GM21825 (cell line): ENCODE data around the gene NLGN4Y.

Experiments
- ATAC-seq: cut with Tn5 transposase; IDR thresholded peaks from one replicate; pipeline ENCODE4 v1.9.1; 2021; ENCODE audit warnings: mild to moderate bottlenecking, moderate library complexity; ENCODE audit not compliant: unreplicated experiment

Gene NLGN4Y

GRCh38 chrY:14524272-14525231 lies at the start of gene NLGN4Y:
Gene NLGN4Y (plus strand): TSS chrY:14524529. CDS start chrY:14622120, 97,591 bp downstream.
- no peak for ATAC-seq

GRCh38 chrY:14485935-14486334 lies 38.4 kb upstream of the NLGN4Y start:
- ATAC-seq, result no peak

GRCh38 chrY:14490226-14490625 lies 34.1 kb upstream of the NLGN4Y start:
- ATAC-seq, result no peak

GRCh38 chrY:14498071-14498470 lies 26.3 kb upstream of the NLGN4Y start:
- no peak for ATAC-seq

- ATAC-seq, result no peak
Measured at GRCh38 chrY:14504592-14504991, 19.7 kb upstream of the NLGN4Y start.

- ATAC-seq, result no peak
Measured at GRCh38 chrY:14522379-14522950, 1.9 kb upstream of the NLGN4Y start.

GRCh38 chrY:14523491-14524271 lies 648 bp upstream of the NLGN4Y start:
- no peak for ATAC-seq

GRCh38 chrY:14525315-14525714 lies 986 bp downstream of the NLGN4Y start:
- ATAC-seq, result no peak

- ATAC-seq, result no peak
Measured at GRCh38 chrY:14528361-14528760, 4.0 kb downstream of the NLGN4Y start.

GRCh38 chrY:14536703-14537102 lies 12.4 kb downstream of the NLGN4Y start:
- no peak for ATAC-seq

- no peak for ATAC-seq
Measured at GRCh38 chrY:14543506-14543905, 19.2 kb downstream of the NLGN4Y start.

- ATAC-seq, result no peak
Measured at GRCh38 chrY:14581294-14581693, 57.0 kb downstream of the NLGN4Y start.

- no peak for ATAC-seq
Measured at GRCh38 chrY:14586725-14587124, 62.4 kb downstream of the NLGN4Y start.

GRCh38 chrY:14601372-14601771 lies 77.0 kb downstream of the NLGN4Y start:
- ATAC-seq, result no peak

GRCh38 chrY:14617625-14618024 lies 93.3 kb downstream of the NLGN4Y start:
- no peak for ATAC-seq

- no peak for ATAC-seq
Measured at GRCh38 chrY:14618513-14618912, 94.2 kb downstream of the NLGN4Y start.

GRCh38 chrY:14628208-14628607 lies 103.9 kb downstream of the NLGN4Y start:
- no peak for ATAC-seq

GRCh38 chrY:14631676-14632075 lies 107.3 kb downstream of the NLGN4Y start:
- no peak for ATAC-seq

GRCh38 chrY:14633718-14634117 lies 109.4 kb downstream of the NLGN4Y start:
- no peak for ATAC-seq

- no peak for ATAC-seq
Measured at GRCh38 chrY:14634954-14635353, 110.6 kb downstream of the NLGN4Y start.

- no peak for ATAC-seq
Measured at GRCh38 chrY:14637551-14637950, 113.2 kb downstream of the NLGN4Y start.
